ENCODE measurements around the gene C6orf52.
"Not testable (repeated sequence)": the region's sequence is repeated elsewhere in the genome, so short reads cannot be mapped to it uniquely, and the experiment has no call there.

C6orf52 gene

DNA sequence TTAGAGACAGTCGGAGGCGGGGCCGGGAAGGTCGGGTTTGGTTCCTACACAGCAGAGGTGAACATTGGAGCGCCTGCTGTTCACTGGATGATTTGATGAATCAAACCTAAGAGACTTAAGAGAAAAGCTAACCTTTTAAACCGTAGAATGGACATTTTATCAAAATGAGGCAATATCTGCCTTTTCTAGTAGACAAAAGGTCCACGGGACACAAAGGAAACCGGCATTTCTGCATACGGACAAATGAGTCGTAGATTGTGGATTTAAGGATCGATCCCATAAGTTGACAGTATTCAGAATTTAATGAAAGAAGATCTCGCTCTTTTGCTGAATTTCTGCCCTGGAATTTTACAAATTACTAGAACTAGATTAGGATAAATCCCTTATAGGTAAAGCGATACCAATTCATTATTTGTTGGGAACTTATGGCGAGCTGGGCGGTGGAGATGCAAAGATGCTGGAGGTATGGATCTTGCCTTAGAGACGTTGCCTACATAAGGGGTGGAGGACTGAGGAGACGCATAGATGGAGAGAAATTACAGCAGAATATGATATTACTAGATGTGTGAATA, 756 bp upstream of the C6orf52 start:
- DNase-seq (ENCODE audit: low spot score) = no peak

- DNase-seq (ENCODE audit: low spot score) = no peak
Measured at GRCh38 chr6:10692965-10693538, 1.4 kb downstream of the C6orf52 start.

GRCh38 chr6:10690651-10691445, 3.6 kb downstream of the C6orf52 start:
- no peak for DNase-seq (ENCODE audit: low spot score)

DNA sequence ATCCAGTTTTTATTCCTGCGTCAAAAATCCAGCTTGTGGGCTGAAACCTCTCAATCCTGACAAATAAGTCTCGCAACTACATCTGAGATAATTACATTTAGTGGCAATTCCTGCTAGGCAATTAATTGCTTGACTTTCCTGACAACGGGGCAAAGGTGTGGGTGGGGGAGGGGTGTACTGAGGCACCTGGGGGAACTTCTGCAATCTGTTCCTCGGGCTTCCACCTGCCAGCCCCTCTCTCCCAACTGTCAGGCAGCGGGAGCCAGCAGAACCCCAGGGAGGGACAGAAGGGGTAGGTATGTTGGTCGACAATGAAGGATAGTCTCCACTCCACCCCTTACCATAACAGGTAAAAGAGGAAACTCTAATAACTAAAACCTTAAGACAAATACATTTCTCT, 6.8 kb downstream of the C6orf52 start:
- DNase-seq (ENCODE audit: low spot score) = no peak

- DNase-seq (ENCODE audit: low spot score) = no peak
Measured at GRCh38 chr6:10686901-10687300, 7.5 kb downstream of the C6orf52 start.

DNA sequence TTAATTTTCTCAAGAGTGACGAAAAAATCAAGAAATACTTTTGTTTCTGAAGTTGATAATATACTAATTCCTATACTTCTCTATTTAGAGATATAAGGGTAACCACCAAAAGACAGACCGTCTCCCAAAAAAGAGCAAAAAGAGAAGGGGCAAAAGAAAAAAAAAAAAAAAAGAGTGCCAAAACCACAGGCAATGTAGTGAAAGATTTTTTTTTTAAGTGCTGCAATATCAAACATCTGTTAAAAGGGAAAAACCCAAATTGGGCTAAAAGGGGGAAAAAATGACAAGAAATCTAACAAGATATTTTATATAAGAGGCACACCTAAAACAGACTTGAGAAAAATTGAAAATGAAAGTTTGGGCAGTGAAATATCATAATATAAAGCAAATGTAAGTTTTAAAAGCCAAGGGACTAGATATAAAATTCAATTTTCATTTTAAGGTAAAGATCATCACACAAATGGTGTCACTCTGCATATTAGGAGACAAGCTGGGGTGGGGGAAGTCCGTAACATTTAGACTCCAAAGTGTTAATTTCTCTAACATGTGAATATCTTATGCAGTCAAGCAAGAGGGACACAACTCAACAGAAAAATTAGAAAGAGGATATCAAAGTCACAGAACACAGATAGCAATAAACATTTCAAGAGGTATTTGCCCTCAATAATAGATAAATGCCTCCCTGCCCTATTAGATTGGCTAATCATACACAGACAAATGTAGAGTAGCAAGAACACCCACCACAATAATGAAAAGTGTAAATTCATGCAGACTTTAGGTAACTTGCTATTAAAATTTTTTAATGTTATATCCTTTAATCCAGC, 9.1 kb downstream of the C6orf52 start:
- peak; percentile 40 for DNase-seq (ENCODE audit: low spot score)

GRCh38 chr6:10684618-10685017, 9.8 kb downstream of the C6orf52 start:
- no peak for DNase-seq (ENCODE audit: low spot score)

GRCh38 chr6:10682355-10682988, 11.9 kb downstream of the C6orf52 start:
- no peak for DNase-seq (ENCODE audit: low spot score)

- no peak for DNase-seq (ENCODE audit: low spot score)
Measured at GRCh38 chr6:10681795-10682194, 12.6 kb downstream of the C6orf52 start.

- DNase-seq (ENCODE audit: low spot score) = no peak
Measured at GRCh38 chr6:10678456-10678855, 16.0 kb downstream of the C6orf52 start.

DNA sequence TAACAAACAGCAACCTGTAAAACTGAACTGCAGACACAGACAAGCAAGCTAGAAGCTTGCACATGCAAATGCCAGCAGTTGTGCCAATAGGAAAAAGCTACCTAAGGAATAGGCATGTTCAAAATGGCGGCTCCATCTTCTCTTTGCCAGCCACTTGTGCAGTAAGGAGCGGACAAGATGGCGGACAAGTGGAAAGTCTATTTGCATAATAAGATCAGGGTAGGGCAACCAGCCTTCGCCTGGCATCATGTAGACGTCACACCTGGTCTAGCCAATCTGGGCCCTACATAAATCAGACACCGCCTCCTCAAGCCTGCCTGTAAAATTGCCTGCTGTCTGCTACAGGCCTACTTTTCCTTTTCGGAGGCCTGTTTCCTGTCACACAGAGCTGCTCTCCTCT, 18.0 kb downstream of the C6orf52 start:
- DNase-seq (ENCODE audit: low spot score) = no peak

- no peak for DNase-seq (ENCODE audit: low spot score)
Measured at GRCh38 chr6:10668126-10668917, 26.1 kb downstream of the C6orf52 start.

DNA sequence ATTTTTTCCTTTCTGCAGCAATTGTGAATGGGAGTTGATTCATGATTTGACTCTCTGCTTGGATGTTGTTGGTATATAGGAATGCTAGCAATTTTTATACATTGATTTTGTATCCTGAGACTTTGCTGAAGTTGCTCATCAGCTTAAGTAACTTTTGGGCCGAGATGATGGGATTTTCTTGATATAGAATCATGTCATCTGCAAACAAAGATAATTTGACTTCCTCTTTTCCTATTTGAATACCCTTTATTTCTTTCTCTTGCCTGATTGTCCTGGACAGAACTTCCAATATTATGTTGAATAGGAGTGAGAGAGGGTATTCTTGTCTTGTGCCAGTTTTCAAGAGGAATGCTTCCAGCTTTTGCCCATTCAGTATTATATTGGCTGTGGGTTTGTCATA, 28.8 kb downstream of the C6orf52 start:
- DNase-seq (ENCODE audit: low spot score) = not testable (repeated sequence)

GRCh38 chr6:10662742-10663141, 31.7 kb downstream of the C6orf52 start:
- DNase-seq (ENCODE audit: low spot score) = no peak

- no peak for DNase-seq (ENCODE audit: low spot score)
Measured at GRCh38 chr6:10662207-10662606, 32.2 kb downstream of the C6orf52 start.

DNA sequence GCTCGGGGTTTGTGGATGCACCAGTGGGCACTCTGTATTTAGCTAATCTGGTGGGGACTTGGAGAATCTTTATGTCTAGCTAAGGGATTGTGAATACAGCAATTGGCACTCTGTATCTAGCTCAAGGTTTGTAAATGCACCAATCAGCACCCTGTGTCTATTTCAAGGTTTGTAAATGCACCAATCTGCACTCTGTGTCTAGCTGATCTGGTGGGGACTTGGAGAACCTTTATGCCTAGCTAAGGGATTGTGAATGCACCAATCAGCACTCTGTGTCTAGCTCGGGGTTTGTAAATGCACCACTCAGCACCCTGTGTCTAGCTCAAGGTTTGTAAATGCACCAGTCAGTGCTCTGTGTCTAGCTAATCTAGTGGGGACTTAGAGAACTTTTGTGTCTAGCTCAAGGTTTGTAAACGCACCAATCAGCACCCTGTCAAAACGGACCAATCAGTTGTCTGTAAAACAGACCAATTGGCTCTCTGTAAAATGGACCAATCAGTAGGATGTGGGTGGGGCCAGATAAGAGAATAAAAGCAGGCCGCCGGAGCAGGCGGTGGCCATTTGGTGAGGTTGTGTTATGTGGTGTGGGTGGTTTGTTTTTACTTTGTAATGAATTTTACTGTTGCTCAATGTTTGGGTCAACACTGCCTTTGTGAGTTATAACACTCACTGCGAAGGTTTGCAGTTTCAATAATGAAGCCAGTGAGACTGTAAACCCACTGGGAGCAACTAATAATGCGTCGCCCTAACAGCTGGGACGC, 33.8 kb downstream of the C6orf52 start:
- not testable (repeated sequence) for DNase-seq (ENCODE audit: low spot score)

- no peak for DNase-seq (ENCODE audit: low spot score)
Measured at GRCh38 chr6:10659699-10660348, 34.6 kb downstream of the C6orf52 start.

GRCh38 chr6:10658910-10659698, 35.3 kb downstream of the C6orf52 start:
- no peak for DNase-seq (ENCODE audit: low spot score)

- DNase-seq (ENCODE audit: low spot score) = no peak
Measured at GRCh38 chr6:10655508-10656055, 38.8 kb downstream of the C6orf52 start.

Data from hematopoietic multipotent progenitor cell treated with erythropoietin and hydrocortisone succinate and interleukin-3 and kit ligand, for 15 days (in vitro differentiated cells).